ENCODE results near the gene PRKG1.

Gene PRKG1

GRCh38 chr10:51501396-51501795 lies 427.1 kb downstream of the PRKG1 start:
- no peaks in the 10 kb centered on the region for H3K27me3 Mint-ChIP-seq
- H3K27ac Mint-ChIP-seq: no peak overlapping the region
- H3K4me3 Mint-ChIP-seq: no peak overlapping the region
- H3K36me3 Mint-ChIP-seq (ENCODE audit: low read depth): no peaks in the 10 kb centered on the region
- DNase-seq: no peak
- no peaks in the 10 kb centered on the region for H3K9me3 Mint-ChIP-seq
- no peaks in the 10 kb centered on the region for H3K4me1 Mint-ChIP-seq (ENCODE audit: low read depth)

GRCh38 chr10:51502124-51502523 lies 427.8 kb downstream of the PRKG1 start:
- Mint-ChIP-seq H3K4me1 (ENCODE audit: low read depth) (no peaks in the 10 kb centered on the region), H3K36me3 (ENCODE audit: low read depth) (no peaks in the 10 kb centered on the region), H3K27ac (no peak overlapping the region), H3K4me3 (no peak overlapping the region), H3K9me3 (no peaks in the 10 kb centered on the region), H3K27me3 (no peaks in the 10 kb centered on the region)
- DNase-seq: no peak

GRCh38 chr10:51503378-51503777 lies 429.1 kb downstream of the PRKG1 start:
- no peaks in the 10 kb centered on the region for H3K27me3 Mint-ChIP-seq
- no peak for DNase-seq
- H3K36me3 Mint-ChIP-seq (ENCODE audit: low read depth): no peaks in the 10 kb centered on the region
- H3K27ac Mint-ChIP-seq: no peak overlapping the region
- H3K4me3 Mint-ChIP-seq: no peak overlapping the region
- no peaks in the 10 kb centered on the region for H3K4me1 Mint-ChIP-seq (ENCODE audit: low read depth)
- H3K9me3 Mint-ChIP-seq: no peaks in the 10 kb centered on the region

GRCh38 chr10:51507476-51507875 lies 433.2 kb downstream of the PRKG1 start:
- H3K9me3 Mint-ChIP-seq: no peaks in the 10 kb centered on the region

GRCh38 chr10:51508156-51508555 lies 433.9 kb downstream of the PRKG1 start:
- Mint-ChIP-seq H3K36me3 (ENCODE audit: low read depth) (no peaks in the 10 kb centered on the region), H3K27me3 (no peaks in the 10 kb centered on the region), H3K27ac (no peak overlapping the region), H3K9me3 (no peaks in the 10 kb centered on the region), H3K4me1 (ENCODE audit: low read depth) (no peaks in the 10 kb centered on the region), H3K4me3 (no peak overlapping the region)
- no peak for DNase-seq

More at GRCh38 chr10:51507476-51507875, 433.2 kb downstream of the PRKG1 start:
- Mint-ChIP-seq H3K4me3 (no peak overlapping the region), H3K27ac (no peak overlapping the region), H3K27me3 (no peaks in the 10 kb centered on the region), H3K4me1 (ENCODE audit: low read depth) (no peaks in the 10 kb centered on the region), H3K36me3 (ENCODE audit: low read depth) (no peaks in the 10 kb centered on the region)
- DNase-seq: no peak

- H3K36me3 Mint-ChIP-seq (ENCODE audit: low read depth): no peaks in the 10 kb centered on the region
- no peak overlapping the region for H3K4me3 Mint-ChIP-seq
- H3K4me1 Mint-ChIP-seq (ENCODE audit: low read depth): no peaks in the 10 kb centered on the region
- H3K27me3 Mint-ChIP-seq: no peaks in the 10 kb centered on the region
- no peak overlapping the region for H3K27ac Mint-ChIP-seq
- no peak for DNase-seq
- H3K9me3 Mint-ChIP-seq: no peaks in the 10 kb centered on the region
These were observed 435.9 kb downstream of the PRKG1 start for GRCh38 chr10:51510231-51510630.

GRCh38 chr10:51521605-51522004 lies 447.3 kb downstream of the PRKG1 start:
- Mint-ChIP-seq H3K4me3 (no peak overlapping the region), H3K27me3 (peaks cover 7% of the 10 kb centered on the region), H3K36me3 (ENCODE audit: low read depth) (no peaks in the 10 kb centered on the region), H3K27ac (no peak overlapping the region), H3K9me3 (no peaks in the 10 kb centered on the region), H3K4me1 (ENCODE audit: low read depth) (no peaks in the 10 kb centered on the region)
- no peak for DNase-seq

- H3K9me3 Mint-ChIP-seq: no peaks in the 10 kb centered on the region
- H3K4me1 Mint-ChIP-seq (ENCODE audit: low read depth): no peaks in the 10 kb centered on the region
- DNase-seq: no peak
- peaks cover 7% of the 10 kb centered on the region for H3K27me3 Mint-ChIP-seq
- no peaks in the 10 kb centered on the region for H3K36me3 Mint-ChIP-seq (ENCODE audit: low read depth)
- no peak overlapping the region for H3K27ac Mint-ChIP-seq
- no peak overlapping the region for H3K4me3 Mint-ChIP-seq
These were observed 448.6 kb downstream of the PRKG1 start for GRCh38 chr10:51522858-51523257.

GRCh38 chr10:51523440-51523839 lies 449.2 kb downstream of the PRKG1 start:
- no peak for DNase-seq
- no peak overlapping the region for H3K27ac Mint-ChIP-seq
- peaks cover 4% of the 10 kb centered on the region for H3K27me3 Mint-ChIP-seq
- H3K9me3 Mint-ChIP-seq: no peaks in the 10 kb centered on the region
- no peaks in the 10 kb centered on the region for H3K36me3 Mint-ChIP-seq (ENCODE audit: low read depth)
- no peak overlapping the region for H3K4me3 Mint-ChIP-seq
- H3K4me1 Mint-ChIP-seq (ENCODE audit: low read depth): no peaks in the 10 kb centered on the region

- H3K27ac Mint-ChIP-seq: no peak overlapping the region
- no peak overlapping the region for H3K4me3 Mint-ChIP-seq
- no peaks in the 10 kb centered on the region for H3K4me1 Mint-ChIP-seq (ENCODE audit: low read depth)
- H3K36me3 Mint-ChIP-seq (ENCODE audit: low read depth): no peaks in the 10 kb centered on the region
- no peaks in the 10 kb centered on the region for H3K9me3 Mint-ChIP-seq
- no peak for DNase-seq
- H3K27me3 Mint-ChIP-seq: peaks cover 4% of the 10 kb centered on the region
These were observed 449.8 kb downstream of the PRKG1 start for GRCh38 chr10:51524041-51524440.

GRCh38 chr10:51527522-51528219 lies 453.4 kb downstream of the PRKG1 start:
- Mint-ChIP-seq H3K27me3 (peaks cover 4% of the 10 kb centered on the region), H3K27ac (no peak overlapping the region), H3K4me1 (ENCODE audit: low read depth) (no peaks in the 10 kb centered on the region), H3K4me3 (no peak overlapping the region), H3K9me3 (no peaks in the 10 kb centered on the region), H3K36me3 (ENCODE audit: low read depth) (no peaks in the 10 kb centered on the region)
- DNase-seq: no peak

- Mint-ChIP-seq H3K4me1 (ENCODE audit: low read depth) (no peaks in the 10 kb centered on the region), H3K27me3 (peaks cover 4% of the 10 kb centered on the region), H3K27ac (no peak overlapping the region), H3K9me3 (no peaks in the 10 kb centered on the region), H3K36me3 (ENCODE audit: low read depth) (no peaks in the 10 kb centered on the region), H3K4me3 (no peak overlapping the region)
- no peak for DNase-seq
These were observed 454.2 kb downstream of the PRKG1 start for GRCh38 chr10:51528527-51528926.

- H3K9me3 Mint-ChIP-seq: no peaks in the 10 kb centered on the region
- H3K4me3 Mint-ChIP-seq: no peak overlapping the region
- H3K4me1 Mint-ChIP-seq (ENCODE audit: low read depth): no peaks in the 10 kb centered on the region
- H3K27ac Mint-ChIP-seq: no peak overlapping the region
- DNase-seq: no peak
- H3K36me3 Mint-ChIP-seq (ENCODE audit: low read depth): no peaks in the 10 kb centered on the region
- no peaks in the 10 kb centered on the region for H3K27me3 Mint-ChIP-seq
These were observed 456.3 kb downstream of the PRKG1 start for GRCh38 chr10:51530541-51530940.

- Mint-ChIP-seq H3K4me1 (ENCODE audit: low read depth) (no peaks in the 10 kb centered on the region), H3K27ac (no peak overlapping the region), H3K27me3 (no peaks in the 10 kb centered on the region), H3K36me3 (ENCODE audit: low read depth) (no peaks in the 10 kb centered on the region), H3K4me3 (no peak overlapping the region), H3K9me3 (no peaks in the 10 kb centered on the region)
- DNase-seq: no peak
These were observed 457.8 kb downstream of the PRKG1 start for GRCh38 chr10:51532044-51532443.

- no peak for DNase-seq
- no peaks in the 10 kb centered on the region for H3K9me3 Mint-ChIP-seq
- no peaks in the 10 kb centered on the region for H3K27me3 Mint-ChIP-seq
- H3K36me3 Mint-ChIP-seq (ENCODE audit: low read depth): no peaks in the 10 kb centered on the region
- no peaks in the 10 kb centered on the region for H3K4me1 Mint-ChIP-seq (ENCODE audit: low read depth)
- no peak overlapping the region for H3K27ac Mint-ChIP-seq
- H3K4me3 Mint-ChIP-seq: no peak overlapping the region
These were observed 468.6 kb downstream of the PRKG1 start for GRCh38 chr10:51542853-51543252.

- H3K4me3 Mint-ChIP-seq: no peak overlapping the region
- no peak overlapping the region for H3K27ac Mint-ChIP-seq
- no peaks in the 10 kb centered on the region for H3K4me1 Mint-ChIP-seq (ENCODE audit: low read depth)
- no peak for DNase-seq
- no peaks in the 10 kb centered on the region for H3K27me3 Mint-ChIP-seq
- H3K36me3 Mint-ChIP-seq (ENCODE audit: low read depth): no peaks in the 10 kb centered on the region
- H3K9me3 Mint-ChIP-seq: no peaks in the 10 kb centered on the region
These were observed 470.6 kb downstream of the PRKG1 start for GRCh38 chr10:51544933-51545332.
